ENCODE results near the gene UBXN4. TPM values are rescaled to one million over a fixed set of nuclear protein-coding genes. Genes with fewer than 3 reads are reported as not detected.

The UBXN4 gene
- total and polyA plus RNA-seq, 4 donors = 79.0 to 112 (median 102) TPM

DNA sequence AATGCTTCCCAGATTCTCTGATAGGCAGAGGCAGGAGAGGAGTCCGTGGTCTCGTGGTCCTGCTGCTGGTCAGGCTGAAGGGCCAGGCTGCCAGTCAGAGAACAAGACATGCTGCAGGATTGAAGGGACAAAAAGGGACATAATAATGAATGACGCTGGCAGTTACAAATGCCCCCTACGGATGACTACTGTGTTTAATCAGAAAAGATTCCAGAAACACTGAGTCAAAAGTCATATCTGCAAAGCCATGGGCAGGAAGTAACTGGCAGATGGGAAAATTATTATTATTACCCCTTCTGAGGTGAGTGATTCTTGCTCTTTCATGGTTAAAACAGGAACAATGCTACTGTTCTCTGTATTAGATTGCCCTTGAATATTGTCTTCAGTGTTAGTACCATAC lies 76.3 kb downstream of the UBXN4 start:
- no peak for DNase-seq (ENCODE audit: low read depth in 4 of 6, low spot score in 6 of 6)
- no peaks in the 10 kb centered on the region for H3K27me3 ChIP-seq (ENCODE audit: control insufficient read depth, insufficient read depth, low read length)
- no peaks in the 10 kb centered on the region for H3K36me3 ChIP-seq (ENCODE audit: control insufficient read depth, insufficient read depth, low read length)
- WGBS (ENCODE audit: insufficient coverage) = 63% methylated on average over 4 of the region's 4 CpGs
- H3K4me3 ChIP-seq (ENCODE audit: low read depth, low read length) = no peak overlapping the region
- peaks cover 3% of the 10 kb centered on the region for H3K9me3 ChIP-seq (ENCODE audit: control insufficient read depth, insufficient read depth, low read length)
- H3K4me1 ChIP-seq (ENCODE audit: control insufficient read depth, insufficient read depth, low read length) = no peaks in the 10 kb centered on the region
- H3K27ac ChIP-seq (ENCODE audit: low read depth, low read length) = no peak overlapping the region

DNA sequence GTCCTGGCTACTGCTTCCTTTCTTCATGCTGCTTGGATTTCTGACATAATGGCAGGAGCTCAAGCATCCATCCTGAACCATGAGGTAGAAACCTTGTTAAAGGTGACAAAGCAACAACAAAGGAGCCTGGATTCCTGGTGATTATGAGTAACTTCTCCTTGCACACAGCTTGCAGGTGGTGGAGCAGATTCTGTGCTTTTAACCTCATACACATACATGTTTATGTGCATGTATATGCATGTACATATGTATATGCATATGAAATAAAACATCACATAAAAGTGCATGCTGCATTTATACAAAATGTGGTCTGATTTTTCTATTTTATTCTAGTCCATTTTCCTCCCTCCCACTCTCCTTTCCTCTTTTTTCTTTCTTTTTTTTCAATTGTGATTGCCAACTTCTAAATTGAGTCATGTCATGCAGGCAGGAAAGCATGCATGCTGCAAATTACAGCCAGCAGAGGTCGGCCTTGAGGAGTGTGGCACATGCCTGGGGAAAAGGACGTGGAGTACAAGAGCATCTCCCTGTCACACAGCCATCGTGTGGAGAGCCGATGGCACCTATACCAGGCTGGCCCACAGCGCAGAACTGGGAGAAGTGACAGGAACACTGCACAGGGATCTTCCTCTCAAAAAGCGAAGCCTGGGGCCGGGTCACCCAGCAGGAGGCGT lies 77.4 kb downstream of the UBXN4 start:
- WGBS (ENCODE audit: insufficient coverage) = 66% methylated on average over 5 of the region's 8 CpGs
- no peak for DNase-seq (ENCODE audit: low read depth in 4 of 6, low spot score in 6 of 6)

GRCh38 chr2:135820003-135820618 lies 78.5 kb downstream of the UBXN4 start:
- no peak overlapping the region for H3K27ac ChIP-seq (ENCODE audit: low read depth, low read length)
- H3K36me3 ChIP-seq (ENCODE audit: control insufficient read depth, insufficient read depth, low read length) = no peaks in the 10 kb centered on the region
- no peaks in the 10 kb centered on the region for H3K4me1 ChIP-seq (ENCODE audit: control insufficient read depth, insufficient read depth, low read length)
- peaks cover 3% of the 10 kb centered on the region for H3K9me3 ChIP-seq (ENCODE audit: control insufficient read depth, insufficient read depth, low read length)
- no peak for DNase-seq (ENCODE audit: low read depth in 4 of 6, low spot score in 6 of 6)
- no peaks in the 10 kb centered on the region for H3K27me3 ChIP-seq (ENCODE audit: control insufficient read depth, insufficient read depth, low read length)
- WGBS (ENCODE audit: insufficient coverage) = 55% methylated on average over 8 of the region's 9 CpGs
- no peak overlapping the region for H3K4me3 ChIP-seq (ENCODE audit: low read depth, low read length)

More for the DNA sequence above, 77.4 kb downstream of the UBXN4 start:
- peaks cover 3% of the 10 kb centered on the region for H3K9me3 ChIP-seq (ENCODE audit: control insufficient read depth, insufficient read depth, low read length)
- no peak overlapping the region for H3K27ac ChIP-seq (ENCODE audit: low read depth, low read length)
- no peaks in the 10 kb centered on the region for H3K4me1 ChIP-seq (ENCODE audit: control insufficient read depth, insufficient read depth, low read length)
- no peaks in the 10 kb centered on the region for H3K27me3 ChIP-seq (ENCODE audit: control insufficient read depth, insufficient read depth, low read length)
- H3K4me3 ChIP-seq (ENCODE audit: low read depth, low read length) = no peak overlapping the region
- H3K36me3 ChIP-seq (ENCODE audit: control insufficient read depth, insufficient read depth, low read length) = no peaks in the 10 kb centered on the region

DNA sequence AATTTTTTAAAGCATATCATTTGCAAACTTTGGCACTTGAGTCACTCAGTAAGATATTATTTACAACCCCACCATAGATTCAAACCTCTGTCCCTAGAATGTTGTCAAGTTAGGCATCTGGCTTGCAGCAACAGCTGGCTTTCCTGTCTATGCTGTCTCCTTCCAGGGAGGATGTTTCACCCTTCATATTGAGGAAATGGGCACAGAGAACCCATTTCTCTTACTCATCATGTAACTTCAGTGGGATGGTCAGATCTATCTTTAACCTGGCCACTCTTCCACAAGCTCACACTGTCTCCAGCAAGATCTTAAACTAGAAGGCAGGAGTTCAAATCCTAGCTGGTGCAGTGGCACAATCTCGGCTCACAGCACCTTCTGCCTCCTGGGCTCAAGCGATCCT lies 79.5 kb downstream of the UBXN4 start:
- WGBS (ENCODE audit: insufficient coverage) = 80% methylated on average over 1 of the region's 2 CpGs
- no peaks in the 10 kb centered on the region for H3K27me3 ChIP-seq (ENCODE audit: control insufficient read depth, insufficient read depth, low read length)

DNA sequence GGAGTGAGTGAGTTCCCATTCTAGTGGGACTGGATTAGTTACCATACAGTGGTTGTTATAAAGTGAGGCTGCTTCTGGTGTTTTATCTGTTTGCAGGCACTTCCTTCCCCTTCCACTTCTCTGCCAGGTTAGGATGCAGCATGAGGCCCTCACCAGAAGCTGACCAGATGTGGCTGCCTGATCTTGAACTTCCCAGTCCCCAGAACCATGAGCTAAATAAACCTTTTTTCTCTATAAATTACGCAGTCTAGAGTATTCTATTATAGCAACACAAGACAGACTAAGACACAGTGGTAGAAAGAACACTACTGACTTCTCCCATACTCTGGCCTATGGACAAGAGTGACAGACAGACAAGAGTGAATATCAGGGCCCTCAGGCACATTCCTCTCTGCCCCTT lies 81.2 kb downstream of the UBXN4 start:
- Histone ChIP-seq H3K27me3 (ENCODE audit: control insufficient read depth, insufficient read depth, low read length) (no peaks in the 10 kb centered on the region), H3K27ac (ENCODE audit: low read depth, low read length) (no peak overlapping the region), H3K4me1 (ENCODE audit: control insufficient read depth, insufficient read depth, low read length) (peaks cover 3% of the 10 kb centered on the region), H3K4me3 (ENCODE audit: low read depth, low read length) (no peak overlapping the region), H3K9me3 (ENCODE audit: control insufficient read depth, insufficient read depth, low read length) (peaks cover 3% of the 10 kb centered on the region), H3K36me3 (ENCODE audit: control insufficient read depth, insufficient read depth, low read length) (no peaks in the 10 kb centered on the region)
- DNase-seq (ENCODE audit: low read depth in 4 of 6, low spot score in 6 of 6) = no peak
- 86% methylated on average over 1 of the region's 1 CpG for WGBS (ENCODE audit: insufficient coverage)

More for the DNA sequence above, 79.5 kb downstream of the UBXN4 start:
- H3K27ac ChIP-seq (ENCODE audit: low read depth, low read length) = no peak overlapping the region
- DNase-seq (ENCODE audit: low read depth in 4 of 6, low spot score in 6 of 6) = no peak
- no peak overlapping the region for H3K4me3 ChIP-seq (ENCODE audit: low read depth, low read length)
- no peaks in the 10 kb centered on the region for H3K36me3 ChIP-seq (ENCODE audit: control insufficient read depth, insufficient read depth, low read length)
- peaks cover 3% of the 10 kb centered on the region for H3K9me3 ChIP-seq (ENCODE audit: control insufficient read depth, insufficient read depth, low read length)
- H3K4me1 ChIP-seq (ENCODE audit: control insufficient read depth, insufficient read depth, low read length) = peaks cover 3% of the 10 kb centered on the region

DNA sequence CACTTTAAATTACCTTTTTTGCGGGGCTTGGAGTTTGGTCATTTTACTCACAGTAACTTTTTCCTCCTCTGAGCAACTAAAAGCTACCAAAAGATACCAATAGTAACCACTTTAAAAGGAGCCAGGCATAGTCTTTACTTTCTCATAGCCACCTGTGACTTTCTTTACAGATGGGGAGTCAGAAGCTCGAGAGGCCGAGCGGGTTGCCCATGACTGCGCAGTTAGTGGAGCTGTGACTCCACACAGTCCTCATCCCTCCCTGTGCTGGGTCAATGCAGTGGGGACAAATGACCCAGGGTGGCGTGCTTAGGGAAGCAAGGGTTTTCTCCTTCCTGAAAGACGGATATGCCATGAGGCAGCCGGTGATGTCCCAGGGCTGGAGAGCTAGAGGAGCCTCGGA lies 83.5 kb downstream of the UBXN4 start:
- H3K9me3 ChIP-seq (ENCODE audit: control insufficient read depth, insufficient read depth, low read length) = peaks cover 3% of the 10 kb centered on the region
- H3K4me1 ChIP-seq (ENCODE audit: control insufficient read depth, insufficient read depth, low read length) = peaks cover 5% of the 10 kb centered on the region
- no peak overlapping the region for H3K27ac ChIP-seq (ENCODE audit: low read depth, low read length)
- no peak for DNase-seq (ENCODE audit: low read depth in 4 of 6, low spot score in 6 of 6)
- WGBS (ENCODE audit: insufficient coverage) = 77% methylated on average over 5 of the region's 9 CpGs
- no peaks in the 10 kb centered on the region for H3K27me3 ChIP-seq (ENCODE audit: control insufficient read depth, insufficient read depth, low read length)
- no peaks in the 10 kb centered on the region for H3K36me3 ChIP-seq (ENCODE audit: control insufficient read depth, insufficient read depth, low read length)
- H3K4me3 ChIP-seq (ENCODE audit: low read depth, low read length) = no peak overlapping the region

- no peak overlapping the region for H3K27ac ChIP-seq (ENCODE audit: low read depth, low read length)
- H3K36me3 ChIP-seq (ENCODE audit: control insufficient read depth, insufficient read depth, low read length) = no peaks in the 10 kb centered on the region
- H3K27me3 ChIP-seq (ENCODE audit: control insufficient read depth, insufficient read depth, low read length) = no peaks in the 10 kb centered on the region
- no peak for DNase-seq (ENCODE audit: low read depth in 4 of 6, low spot score in 6 of 6)
- no peak overlapping the region for H3K4me3 ChIP-seq (ENCODE audit: low read depth, low read length)
- H3K4me1 ChIP-seq (ENCODE audit: control insufficient read depth, insufficient read depth, low read length) = peaks cover 5% of the 10 kb centered on the region
- WGBS (ENCODE audit: insufficient coverage) = 72% methylated on average over 11 of the region's 11 CpGs
- H3K9me3 ChIP-seq (ENCODE audit: control insufficient read depth, insufficient read depth, low read length) = peaks cover 3% of the 10 kb centered on the region
These were observed 84.0 kb downstream of the UBXN4 start for GRCh38 chr2:135825550-135826176.

DNA sequence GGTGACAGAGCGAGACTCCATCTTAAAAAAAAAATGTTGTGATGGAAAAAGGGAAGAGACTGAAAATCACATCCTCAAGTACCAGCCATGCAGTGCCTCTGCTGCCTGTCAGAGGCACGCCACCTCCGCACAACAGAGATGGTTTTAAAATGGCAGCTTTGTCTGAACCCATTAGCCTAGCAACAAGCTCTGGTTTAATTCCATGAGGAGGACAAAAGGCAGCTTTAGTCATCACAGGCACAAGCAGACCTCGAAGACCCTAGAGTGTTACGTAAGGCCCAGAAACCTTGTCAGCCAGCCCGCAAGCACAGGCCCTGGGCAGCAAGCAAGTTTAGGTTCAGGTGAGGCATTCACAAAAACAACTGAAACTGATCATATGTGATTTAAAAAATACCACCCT lies 84.9 kb downstream of the UBXN4 start:
- no peak for DNase-seq (ENCODE audit: low read depth in 4 of 6, low spot score in 6 of 6)
- Histone ChIP-seq H3K4me3 (ENCODE audit: low read depth, low read length) (no peak overlapping the region), H3K27ac (ENCODE audit: low read depth, low read length) (no peak overlapping the region), H3K27me3 (ENCODE audit: control insufficient read depth, insufficient read depth, low read length) (no peaks in the 10 kb centered on the region), H3K4me1 (ENCODE audit: control insufficient read depth, insufficient read depth, low read length) (peaks cover 5% of the 10 kb centered on the region), H3K9me3 (ENCODE audit: control insufficient read depth, insufficient read depth, low read length) (peaks cover 3% of the 10 kb centered on the region), H3K36me3 (ENCODE audit: control insufficient read depth, insufficient read depth, low read length) (no peaks in the 10 kb centered on the region)
- WGBS (ENCODE audit: insufficient coverage) = 78% methylated on average over 4 of the region's 6 CpGs

DNA sequence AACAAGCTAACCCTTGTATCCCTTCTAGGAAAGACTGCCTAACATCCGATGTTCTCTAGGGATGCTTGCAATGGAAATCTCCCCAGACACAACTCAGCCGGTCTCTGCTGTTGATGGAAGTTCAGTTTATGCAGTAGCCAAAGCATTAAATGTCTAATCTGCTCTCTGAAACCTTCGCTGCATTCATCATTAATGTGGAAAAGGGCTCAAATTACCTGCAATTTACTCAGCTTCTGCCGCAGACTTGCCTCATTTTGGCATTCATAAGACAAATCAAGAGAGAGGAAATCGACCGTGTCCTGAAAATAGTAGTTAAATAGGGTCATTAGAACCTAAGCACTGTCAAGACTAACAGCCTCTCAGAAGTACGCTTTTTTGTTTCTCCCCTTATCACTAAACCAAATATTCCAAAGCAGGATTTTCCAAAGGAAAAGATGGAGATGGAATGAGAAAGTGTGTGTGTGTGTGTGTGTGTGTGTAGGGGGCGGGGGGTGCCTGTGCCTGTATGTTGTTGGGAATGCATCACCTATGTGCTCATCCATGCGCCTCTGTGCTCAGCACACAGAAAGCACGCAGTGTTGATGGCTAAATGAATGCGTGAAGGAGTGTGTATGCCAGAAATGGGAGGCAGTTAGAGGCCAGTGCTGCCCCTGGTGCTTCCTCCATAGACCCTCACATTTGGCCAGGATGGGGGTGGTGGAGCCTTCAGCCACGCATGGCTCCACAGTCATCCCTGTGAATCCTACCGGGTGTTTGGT lies 87.9 kb downstream of the UBXN4 start:
- H3K4me3 ChIP-seq (ENCODE audit: low read depth, low read length) = no peak overlapping the region
- H3K27me3 ChIP-seq (ENCODE audit: control insufficient read depth, insufficient read depth, low read length) = no peaks in the 10 kb centered on the region
- peaks cover 5% of the 10 kb centered on the region for H3K4me1 ChIP-seq (ENCODE audit: control insufficient read depth, insufficient read depth, low read length)
- no peak overlapping the region for H3K27ac ChIP-seq (ENCODE audit: low read depth, low read length)
- peak in 1 of 6 donors; percentile 81 for DNase-seq (ENCODE audit: low read depth in 4 of 6, low spot score in 6 of 6)
- H3K9me3 ChIP-seq (ENCODE audit: control insufficient read depth, insufficient read depth, low read length) = no peaks in the 10 kb centered on the region
- WGBS (ENCODE audit: insufficient coverage) = 83% methylated on average over 3 of the region's 13 CpGs
- no peaks in the 10 kb centered on the region for H3K36me3 ChIP-seq (ENCODE audit: control insufficient read depth, insufficient read depth, low read length)

Data from spinal cord (tissue), 10 donors.